Right lung (tissue), 5 donors: ENCODE measurements around the gene NISCH. TPM values are rescaled to one million over a fixed set of nuclear protein-coding genes. Genes with fewer than 3 reads are reported as not detected.

Source experiments
- DNase-seq, 2 donors: peaks; one replicate each; pipeline ENCODE4 v3.0.0-alpha.2; 2013
- polyA plus RNA-seq, 5 donors: library from polyadenylated mRNA; unstranded; fragments of 120-200 nt; gene quantifications; one replicate each; pipeline versions ENCODE4 v1.2.1 to v1.2.3, GENCODE V29; 2013; ENCODE audit warnings: inconsistent platforms in 1 of 5, low replicate concordance in 1 of 5; ENCODE audit not compliant: insufficient read length in 5 of 5, insufficient read depth in 1 of 5

NISCH gene
- polyA plus RNA-seq, 5 donors, result 116 to 175 (median 146) TPM

DNA sequence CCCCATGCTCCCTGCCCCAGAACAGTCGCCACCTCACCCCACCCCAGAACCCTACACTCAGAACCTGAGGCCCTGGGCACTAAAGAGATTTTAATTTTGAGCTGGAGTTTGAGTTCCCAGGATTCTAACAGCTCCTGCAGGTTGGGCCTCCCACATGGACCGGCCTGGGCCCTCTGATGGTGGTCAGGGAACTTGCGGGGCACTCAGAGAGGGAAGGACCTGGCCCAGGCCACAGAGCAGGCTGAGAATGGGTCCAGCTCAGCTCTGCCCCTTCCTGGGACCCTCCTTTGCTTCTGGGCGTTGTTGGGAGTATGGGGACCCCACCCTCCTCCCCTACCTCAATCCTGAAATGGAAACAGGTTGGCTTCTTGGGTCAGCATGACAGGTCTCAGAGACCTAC, 9.4 kb upstream of the NISCH start:
- DNase-seq, result no peak

DNA sequence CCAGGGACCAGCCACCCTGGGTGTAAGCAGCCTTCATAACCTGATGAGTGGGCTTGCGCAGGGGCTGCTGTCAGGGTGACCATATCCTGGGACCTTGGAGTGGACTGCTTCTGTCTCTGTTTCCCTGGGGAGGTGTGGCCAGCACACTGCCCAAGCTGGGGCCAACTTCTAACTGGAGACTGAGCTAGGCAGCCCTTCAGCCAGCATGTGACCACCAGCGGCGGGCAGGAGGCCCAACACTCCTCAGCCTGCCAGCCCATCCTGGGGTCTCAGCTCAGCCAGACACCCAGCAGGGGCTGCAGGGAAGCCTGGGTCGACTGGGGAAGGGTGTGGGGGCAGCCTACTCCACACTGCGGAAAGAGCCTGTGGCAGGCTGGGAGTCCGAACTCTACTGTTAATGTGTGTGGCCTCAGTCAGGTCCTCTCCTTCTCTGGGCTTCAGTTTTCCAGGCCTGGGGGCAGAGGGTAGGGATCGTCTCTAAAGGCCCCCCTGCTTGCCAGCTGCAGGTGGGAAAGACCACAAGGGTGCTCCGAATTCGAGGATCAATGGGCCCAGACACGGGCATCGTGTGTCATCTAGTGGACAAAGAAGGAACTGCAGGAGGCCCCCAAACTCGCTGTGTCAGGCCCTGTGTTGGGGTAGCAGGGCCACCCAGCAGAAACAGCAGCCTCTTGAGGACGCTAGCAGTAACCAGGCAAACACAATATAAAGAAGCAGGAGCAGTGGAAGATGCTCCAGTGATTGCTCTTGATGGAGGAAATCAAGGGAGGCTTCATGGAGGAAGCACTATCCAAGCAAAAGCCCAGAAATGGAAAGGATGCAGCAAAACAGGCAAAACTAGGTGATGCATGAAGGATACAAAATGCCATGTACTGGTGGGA, 8.5 kb upstream of the NISCH start:
- DNase-seq, result peak in 1 of 2 donors; percentile 57

- no peak for DNase-seq
Observed at GRCh38 chr3:52447512-52448355, 7.7 kb upstream of the NISCH start.

DNA sequence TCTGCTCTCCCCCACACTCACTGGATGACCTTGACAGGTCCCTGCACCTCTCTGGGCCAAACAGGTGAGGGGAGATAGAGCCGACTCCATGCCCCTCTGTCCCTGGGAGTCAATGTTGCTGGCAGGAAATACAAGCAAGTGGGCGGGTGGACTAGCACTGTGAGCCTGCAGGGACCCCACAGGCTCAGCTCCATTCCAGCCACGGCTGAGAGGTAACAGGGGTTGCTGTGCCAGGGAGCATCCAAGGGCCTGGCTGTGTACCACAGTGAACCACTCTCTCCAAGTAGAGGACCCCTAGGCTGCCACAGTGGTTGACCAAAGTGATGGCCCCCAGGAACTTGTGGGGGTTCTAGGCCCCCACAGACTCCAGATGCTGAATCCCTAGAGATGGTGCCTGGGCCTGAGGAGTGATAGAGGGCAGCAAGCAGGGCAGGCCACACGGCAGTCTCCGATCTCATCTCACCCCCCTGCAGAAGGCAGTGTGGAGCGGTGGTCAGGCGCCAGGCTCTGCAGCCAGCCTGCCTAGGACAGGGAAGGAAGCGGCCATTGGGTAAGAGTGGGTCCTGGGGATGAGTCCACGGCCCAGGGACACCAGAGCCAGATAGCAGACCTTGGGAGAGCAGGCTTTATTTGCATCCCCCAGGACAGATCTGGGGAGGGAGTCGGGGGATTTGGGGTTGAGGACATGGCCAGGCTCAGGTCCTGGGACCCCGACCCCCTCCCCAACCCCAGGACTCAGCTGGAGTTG, 4.7 kb upstream of the NISCH start:
- DNase-seq, result no peak

GRCh38 chr3:52451237-52452083, 3.9 kb upstream of the NISCH start:
- DNase-seq, result no peak

GRCh38 chr3:52452126-52452525, 3.3 kb upstream of the NISCH start:
- no peak for DNase-seq

DNA sequence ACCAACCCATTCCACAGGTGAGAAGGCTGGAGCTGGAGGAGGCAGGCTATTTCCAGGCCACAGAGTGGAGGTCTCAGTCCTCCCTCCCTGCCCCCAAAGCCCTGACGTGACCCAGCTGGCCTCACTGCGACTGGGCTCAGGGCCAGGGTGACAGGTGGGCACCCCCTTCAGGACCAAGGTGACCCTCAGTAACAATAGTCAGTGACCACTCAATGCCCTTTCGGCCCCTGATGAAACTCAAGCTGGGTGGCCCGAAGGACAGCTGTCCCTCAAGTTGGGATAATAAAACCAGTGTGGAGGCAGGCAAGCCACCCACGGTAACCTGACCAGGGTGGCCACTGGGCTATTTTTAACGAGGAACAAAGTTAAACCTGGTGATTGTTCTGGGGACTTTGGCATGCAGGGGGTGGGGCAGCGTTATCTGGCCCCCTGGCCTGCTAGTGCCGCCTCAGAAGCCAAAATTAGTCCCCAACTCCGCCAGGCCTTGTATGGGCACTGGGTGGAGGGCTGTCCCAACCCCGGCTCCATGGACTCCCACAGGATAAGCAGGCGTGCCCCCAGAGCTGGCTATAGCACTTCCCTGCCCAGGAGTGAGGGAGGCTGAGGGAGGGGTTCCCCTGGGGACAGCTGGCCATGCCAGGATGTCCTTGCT, 2.7 kb upstream of the NISCH start:
- DNase-seq, result no peak

DNA sequence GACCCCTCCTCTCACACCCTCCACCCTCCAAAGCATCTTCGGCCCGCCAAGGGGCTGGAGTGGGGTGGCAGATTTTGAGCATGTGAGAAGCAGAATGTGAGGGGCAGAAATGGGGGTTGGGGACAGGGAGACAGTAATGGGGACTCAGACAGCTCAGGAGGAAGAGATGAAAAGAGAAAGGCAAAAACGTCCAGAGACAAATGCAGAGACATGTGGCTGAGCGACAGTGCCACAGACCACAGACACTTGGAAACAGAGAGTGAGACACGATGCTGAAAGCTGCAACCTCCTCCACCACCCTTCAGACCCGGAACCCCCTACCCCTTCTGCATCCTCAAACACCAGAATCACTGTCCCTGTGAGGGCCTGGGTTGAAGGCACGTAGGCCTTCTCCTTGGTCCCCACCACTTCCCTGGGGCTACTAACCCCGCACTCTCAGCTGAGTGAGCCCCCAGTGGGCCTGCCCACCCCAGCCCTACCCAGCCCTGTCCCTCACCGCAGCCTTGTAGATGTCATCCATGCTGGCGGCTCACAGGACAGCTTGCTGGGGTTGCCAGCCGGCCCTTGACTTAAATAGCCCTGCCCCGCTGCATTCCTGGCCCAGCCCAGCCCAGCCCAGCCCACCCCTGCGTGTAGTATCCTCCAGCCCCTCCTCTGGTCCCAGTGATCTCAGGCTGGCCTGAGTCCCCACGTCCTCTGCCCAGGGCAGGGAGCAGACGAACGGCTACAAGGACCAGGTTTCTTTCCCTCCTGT, 1.7 kb upstream of the NISCH start, which contains the start of gene TNNC1:
Gene TNNC1 (minus strand): TSS at position 546 of the 754 bp plus-strand sequence. CDS start 26 bp downstream, at position 520.
- no peak for DNase-seq

- DNase-seq, result no peak
Observed at GRCh38 chr3:52454250-52454937, 1.0 kb upstream of the NISCH start.

DNA sequence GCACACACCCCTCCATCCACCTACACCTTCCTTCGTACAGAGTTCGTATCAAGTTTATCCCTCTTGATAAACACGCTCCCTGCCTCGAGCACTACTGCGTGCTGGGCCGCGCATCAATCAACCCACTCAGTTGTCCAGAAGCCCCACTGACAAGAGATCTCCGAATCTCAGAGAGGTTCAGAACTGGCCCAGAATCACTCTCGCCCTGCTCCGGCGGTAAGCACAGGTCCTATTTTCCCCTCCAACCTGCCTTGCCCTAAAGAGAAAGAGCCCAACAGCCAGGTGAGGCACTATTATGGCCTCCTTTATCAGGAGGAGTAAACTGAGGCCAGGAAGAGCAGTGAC, 494 bp upstream of the NISCH start:
- DNase-seq, result no peak

DNA sequence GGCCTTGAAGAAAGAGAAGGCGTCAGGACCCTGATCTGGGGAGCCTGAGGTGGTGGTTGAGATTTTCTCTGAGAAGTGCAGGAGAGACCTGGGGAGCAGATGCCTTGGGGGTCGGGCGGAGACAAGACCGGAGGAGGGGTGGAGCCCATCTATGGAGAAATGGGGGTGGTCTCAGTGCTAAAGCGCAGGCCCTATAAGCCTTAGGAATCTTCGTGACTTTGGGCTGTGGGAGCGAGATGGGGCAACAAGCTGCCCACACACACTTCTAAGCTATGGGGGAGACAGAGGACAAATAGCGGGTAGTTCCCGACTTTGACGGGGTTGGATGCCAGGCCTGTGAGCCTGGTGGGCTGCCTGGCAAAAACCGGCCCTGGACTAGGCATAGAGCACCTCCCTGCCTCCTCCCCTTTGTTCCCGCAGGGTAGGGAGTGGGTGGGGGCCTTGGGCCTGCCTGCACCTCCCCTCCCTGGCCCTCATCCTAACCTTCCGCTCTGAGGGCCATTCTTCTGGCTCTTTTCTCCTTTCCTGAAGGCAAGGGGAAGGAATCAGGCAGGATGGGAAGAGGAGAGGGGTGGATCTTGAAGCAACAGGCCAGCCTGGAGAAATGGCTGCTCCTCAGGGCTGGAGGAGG, 880 bp downstream of the NISCH start:
- peak; percentile 29 to 40 for DNase-seq

DNA sequence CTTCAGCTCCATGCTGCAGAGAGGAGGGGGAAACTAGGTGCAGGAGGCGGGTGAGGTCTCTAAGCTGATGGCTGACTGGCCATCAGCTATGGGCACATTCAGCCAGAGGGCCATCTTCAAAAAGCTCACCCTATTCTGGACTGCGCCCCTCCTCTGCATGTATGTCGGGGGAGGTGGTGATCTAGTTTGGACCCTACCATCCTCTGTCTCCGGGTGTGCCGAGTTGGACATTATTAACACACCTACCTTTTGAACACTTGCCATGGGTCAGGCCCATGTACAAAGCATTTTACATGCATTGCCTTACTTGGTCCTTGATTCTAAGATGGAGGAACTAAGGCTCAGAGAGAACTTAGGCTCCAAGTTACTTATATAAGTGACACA, 1.4 kb downstream of the NISCH start:
- no peak for DNase-seq

- no peak for DNase-seq
Observed at GRCh38 chr3:52458031-52458760, 2.8 kb downstream of the NISCH start.

GRCh38 chr3:52458770-52459545, 3.6 kb downstream of the NISCH start:
- DNase-seq, result no peak

- DNase-seq, result no peak
Observed at GRCh38 chr3:52461874-52462273, 6.5 kb downstream of the NISCH start.

GRCh38 chr3:52463416-52463815, 8.0 kb downstream of the NISCH start:
- DNase-seq, result no peak

DNA sequence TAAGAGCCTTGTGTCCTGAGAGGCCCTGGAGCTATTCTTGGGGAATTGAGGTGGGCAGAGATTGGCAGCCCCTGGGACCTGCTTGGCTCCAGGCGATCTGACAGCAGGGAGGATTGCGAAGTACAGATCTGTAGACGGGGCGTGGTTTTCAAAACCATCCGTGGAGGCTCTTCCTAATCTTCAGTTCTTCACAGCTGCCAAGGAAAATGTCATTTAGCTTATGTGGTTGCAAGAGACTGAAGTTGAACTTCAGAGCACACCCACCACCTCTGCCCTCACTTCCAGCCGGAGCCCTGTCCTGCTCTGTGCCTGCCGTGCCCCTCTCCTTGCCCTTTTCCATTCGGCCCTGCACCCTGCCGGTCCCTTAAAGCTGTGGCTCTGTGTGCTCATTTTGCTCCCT, 12.9 kb downstream of the NISCH start:
- DNase-seq, result no peak
